ENCODE data around the gene GPS1.

GPS1 gene

GRCh38 chr17:82104797-82105416 lies 53.2 kb downstream of the GPS1 start:
- peaks cover 70% of the 10 kb centered on the region for H3K4me1 ChIP-seq (ENCODE audit: insufficient read depth, low read length, severe bottlenecking)
- H4K20me1 ChIP-seq (ENCODE audit: insufficient read depth, low read length): no peaks in the 10 kb centered on the region

GRCh38 chr17:82105417-82105881 lies 53.8 kb downstream of the GPS1 start:
- H3F3A ChIP-seq (ENCODE audit: insufficient read depth, low read length): no peaks in the 10 kb centered on the region
- H2AFZ ChIP-seq (ENCODE audit: low read length): no peak overlapping the region
- H3K9me3 ChIP-seq (ENCODE audit: low read length): no peaks in the 10 kb centered on the region
- H3K27me3 ChIP-seq (ENCODE audit: insufficient read depth, low read length): no peaks in the 10 kb centered on the region
- H3K9me2 ChIP-seq (ENCODE audit: low read depth, low read length): no peaks in the 10 kb centered on the region
- H3K4me2 ChIP-seq (ENCODE audit: low read length): peak overlapping the region; percentile 81
- no peak for TF ChIP-seq EZH2 (IDR thresholded peaks at IDR 0.05; ENCODE audit: borderline replicate concordance, low read length)
- no peak for TF ChIP-seq CTCF (IDR thresholded peaks at IDR 0.05; ENCODE audit: low read length)
- peak overlapping the region; percentile 61 for H3K4me3 ChIP-seq (ENCODE audit: low read depth, low read length, poor library complexity, severe bottlenecking)
- H3K4me1 ChIP-seq (ENCODE audit: insufficient read depth, low read length, severe bottlenecking): peaks cover 64% of the 10 kb centered on the region
- no peaks in the 10 kb centered on the region for H4K20me1 ChIP-seq (ENCODE audit: insufficient read depth, low read length)
- no peaks in the 10 kb centered on the region for H3K79me2 ChIP-seq (ENCODE audit: insufficient read depth, low read length)
- no peaks in the 10 kb centered on the region for H3K36me3 ChIP-seq (ENCODE audit: insufficient read depth, low read length)
- peak overlapping the region; percentile 68 for H3K9ac ChIP-seq (ENCODE audit: low read length)
- peak overlapping the region; percentile 41 for H3K27ac ChIP-seq (ENCODE audit: low read depth, low read length, poor library complexity, severe bottlenecking)

More at GRCh38 chr17:82104797-82105416, 53.2 kb downstream of the GPS1 start:
- H3K9me3 ChIP-seq (ENCODE audit: low read length): no peaks in the 10 kb centered on the region
- H3K79me2 ChIP-seq (ENCODE audit: insufficient read depth, low read length): no peaks in the 10 kb centered on the region
- no peaks in the 10 kb centered on the region for H3K36me3 ChIP-seq (ENCODE audit: insufficient read depth, low read length)
- no peaks in the 10 kb centered on the region for H3F3A ChIP-seq (ENCODE audit: insufficient read depth, low read length)
- peak overlapping the region; percentile 81 for H3K4me2 ChIP-seq (ENCODE audit: low read length)
- no peaks in the 10 kb centered on the region for H3K27me3 ChIP-seq (ENCODE audit: insufficient read depth, low read length)
- H3K9ac ChIP-seq (ENCODE audit: low read length): no peak overlapping the region; the same call in 1 of the 2 replicates
- peak overlapping the region; percentile 61 for H3K4me3 ChIP-seq (ENCODE audit: low read depth, low read length, poor library complexity, severe bottlenecking)
- H3K27ac ChIP-seq (ENCODE audit: low read depth, low read length, poor library complexity, severe bottlenecking): peak overlapping the region; percentile 41
- TF ChIP-seq CTCF (IDR thresholded peaks at IDR 0.05; ENCODE audit: low read length) (no peak), EZH2 (IDR thresholded peaks at IDR 0.05; ENCODE audit: borderline replicate concordance, low read length) (no peak)
- H3K9me2 ChIP-seq (ENCODE audit: low read depth, low read length): no peaks in the 10 kb centered on the region
- no peak overlapping the region for H2AFZ ChIP-seq (ENCODE audit: low read length)

- peak overlapping the region; percentile 61 for H3K4me3 ChIP-seq (ENCODE audit: low read depth, low read length, poor library complexity, severe bottlenecking)
- H3F3A ChIP-seq (ENCODE audit: insufficient read depth, low read length): no peaks in the 10 kb centered on the region
- H3K9me3 ChIP-seq (ENCODE audit: low read length): no peaks in the 10 kb centered on the region
- no peaks in the 10 kb centered on the region for H3K79me2 ChIP-seq (ENCODE audit: insufficient read depth, low read length)
- no peaks in the 10 kb centered on the region for H3K9me2 ChIP-seq (ENCODE audit: low read depth, low read length)
- H3K27me3 ChIP-seq (ENCODE audit: insufficient read depth, low read length): no peaks in the 10 kb centered on the region
- TF ChIP-seq EZH2 (IDR thresholded peaks at IDR 0.05; ENCODE audit: borderline replicate concordance, low read length): no peak
- peak; percentile 59; the same call in 1 of the 2 replicates for TF ChIP-seq CTCF (IDR thresholded peaks at IDR 0.05; ENCODE audit: low read length)
- peak overlapping the region; percentile 68 for H3K9ac ChIP-seq (ENCODE audit: low read length)
- H3K4me2 ChIP-seq (ENCODE audit: low read length): peak overlapping the region; percentile 81
- peaks cover 58% of the 10 kb centered on the region for H3K4me1 ChIP-seq (ENCODE audit: insufficient read depth, low read length, severe bottlenecking)
- H3K27ac ChIP-seq (ENCODE audit: low read depth, low read length, poor library complexity, severe bottlenecking): peak overlapping the region; percentile 41
- no peaks in the 10 kb centered on the region for H3K36me3 ChIP-seq (ENCODE audit: insufficient read depth, low read length)
- H2AFZ ChIP-seq (ENCODE audit: low read length): peak overlapping the region; percentile 20; the same call in 1 of the 2 replicates
- no peaks in the 10 kb centered on the region for H4K20me1 ChIP-seq (ENCODE audit: insufficient read depth, low read length)
Observed at GRCh38 chr17:82105882-82106687, 54.4 kb downstream of the GPS1 start.
